LHCN-M2 (cell line): ENCODE data around the gene MTMR10. TPM values are rescaled to one million over a fixed set of nuclear protein-coding genes. Genes with fewer than 3 reads are reported as not detected.
A peak's percentile ranks its signal among the peaks of the same experiment; 100 is the strongest.

ENCODE experiments used
- DNase-seq: peaks from one replicate; pipeline ENCODE4 v3.0.0-alpha.2; 2012; ENCODE audit warnings: low read depth
- total RNA-seq: library from RNA; depleted of rRNA; stranded (reverse); fragments of >200 nt; gene quantifications from 2 replicates; pipeline ENCODE4 v1.2.3, GENCODE V29; 2014

MTMR10 gene
- total RNA-seq, 1 experiment from 2014 or later = 8.8 TPM

GRCh38 chr15:30958219-30958618 is 33.2 kb downstream of the MTMR10 start:
- DNase-seq = no peak

- peak; percentile 7 for DNase-seq
Observed at GRCh38 chr15:30956216-30957124, 35.0 kb downstream of the MTMR10 start.

- no peak for DNase-seq
Observed at GRCh38 chr15:30954674-30955073, 36.8 kb downstream of the MTMR10 start.

GRCh38 chr15:30953731-30954378 is 37.6 kb downstream of the MTMR10 start:
- peak; percentile 92 for DNase-seq

- no peak for DNase-seq
Observed at GRCh38 chr15:30953183-30953582, 38.2 kb downstream of the MTMR10 start.

GRCh38 chr15:30943654-30944335 is 47.6 kb downstream of the MTMR10 start:
- no peak for DNase-seq

GRCh38 chr15:30941520-30941919 is 49.9 kb downstream of the MTMR10 start:
- DNase-seq = no peak

GRCh38 chr15:30940359-30940758 is 51.1 kb downstream of the MTMR10 start:
- no peak for DNase-seq

GRCh38 chr15:30939161-30939560 is 52.3 kb downstream of the MTMR10 start:
- DNase-seq = no peak

GRCh38 chr15:30933293-30933692 is 58.1 kb downstream of the MTMR10 start:
- DNase-seq = no peak

- DNase-seq = no peak
Observed at GRCh38 chr15:30930422-30930821, 61.0 kb downstream of the MTMR10 start.

GRCh38 chr15:30929982-30930381 is 61.4 kb downstream of the MTMR10 start:
- DNase-seq = no peak

- DNase-seq = no peak
Observed at GRCh38 chr15:30929064-30929669, 62.3 kb downstream of the MTMR10 start.

GRCh38 chr15:30928076-30928475 is 63.4 kb downstream of the MTMR10 start:
- no peak for DNase-seq

- DNase-seq = no peak
Observed at GRCh38 chr15:30927148-30927761, 64.2 kb downstream of the MTMR10 start.

GRCh38 chr15:30926161-30926560 is 65.3 kb downstream of the MTMR10 start:
- no peak for DNase-seq

GRCh38 chr15:30925686-30926085 is 65.7 kb downstream of the MTMR10 start:
- no peak for DNase-seq

- peak; percentile 39 for DNase-seq
Observed at GRCh38 chr15:30924353-30924752, 67.1 kb downstream of the MTMR10 start.

GRCh38 chr15:30923429-30923828 is 68.0 kb downstream of the MTMR10 start:
- DNase-seq = no peak

- peak; percentile 76 for DNase-seq
Observed at GRCh38 chr15:30922480-30923311, 68.7 kb downstream of the MTMR10 start.
